Activated B cell treated with CpG ODN at 0.5 μM for 24 hours (primary cell): ENCODE measurements around the gene IFIT1B. TPM values are rescaled to one million over a fixed set of nuclear protein-coding genes. Genes with fewer than 3 reads are reported as not detected.
A peak's percentile ranks its signal among the peaks of the same experiment; 100 is the strongest.
"Not testable (repeated sequence)": the region's sequence is repeated elsewhere in the genome, so short reads cannot be mapped to it uniquely, and the experiment has no call there.

Source experiments
- ATAC-seq: fragments of 200-7000 bp; cut with Tn5 transposase; one replicate; pipeline ENCODE4 v1.10.0; 2021; ENCODE audit warnings: low read depth, mild to moderate bottlenecking, moderate library complexity
- CTCF ChIA-PET: fragments of 350-600 bp; sonication (Branson Sonifier 250); formaldehyde crosslinking; loops from one replicate; lab custom pipeline; 2021; ENCODE audit warnings: antibody characterized with exemption; lab: Charles Lee
- POLR2A ChIA-PET: fragments of 350-600 bp; sonication (Branson Sonifier 250); formaldehyde crosslinking; loops from one replicate; lab custom pipeline; 2021; ENCODE audit warnings: antibody characterized with exemption; lab: Charles Lee
- DNase-seq: peaks from one replicate; pipeline ENCODE4 v3.0.0; 2022
- H3K27ac Mint-ChIP-seq: one replicate; pipeline ENCODE4 v1.8.0; 2020; ENCODE audit warnings: mixed read lengths
- H3K27me3 Mint-ChIP-seq: one replicate; pipeline ENCODE4 v1.8.0; 2021; ENCODE audit warnings: mixed read lengths
- H3K36me3 Mint-ChIP-seq: one replicate; pipeline ENCODE4 v1.8.0; 2021; ENCODE audit warnings: low read depth, mixed read lengths
- H3K4me1 Mint-ChIP-seq: one replicate; pipeline ENCODE4 v1.8.0; 2021; ENCODE audit warnings: mixed read lengths
- H3K4me3 Mint-ChIP-seq: one replicate; pipeline ENCODE4 v1.8.0; 2020; ENCODE audit warnings: mild to moderate bottlenecking, mixed read lengths
- H3K9me3 Mint-ChIP-seq: one replicate; pipeline ENCODE4 v1.8.0; 2020; ENCODE audit warnings: mixed read lengths
- intact Hi-C: fragments of 100-400 bp; cut with micrococcal nuclease; formaldehyde crosslinking; loops from one replicate; pipeline ENCODE4 v1.15.1; 2024
- total RNA-seq: library from RNA; stranded (reverse); gene quantifications from 2 replicates; pipeline ENCODE4 v1.2.3, GENCODE V29; 2022
- TF ChIP-seq, protein P1 (sequence below): fragments of 200-600 bp; IDR thresholded peaks from one replicate; pipeline ENCODE4 v1.8.0; 2022; ENCODE audit warnings: antibody characterized with exemption, mild to moderate bottlenecking

Gene IFIT1B
- total RNA-seq, 1 donor from 2014 or later, result not detected

DNA sequence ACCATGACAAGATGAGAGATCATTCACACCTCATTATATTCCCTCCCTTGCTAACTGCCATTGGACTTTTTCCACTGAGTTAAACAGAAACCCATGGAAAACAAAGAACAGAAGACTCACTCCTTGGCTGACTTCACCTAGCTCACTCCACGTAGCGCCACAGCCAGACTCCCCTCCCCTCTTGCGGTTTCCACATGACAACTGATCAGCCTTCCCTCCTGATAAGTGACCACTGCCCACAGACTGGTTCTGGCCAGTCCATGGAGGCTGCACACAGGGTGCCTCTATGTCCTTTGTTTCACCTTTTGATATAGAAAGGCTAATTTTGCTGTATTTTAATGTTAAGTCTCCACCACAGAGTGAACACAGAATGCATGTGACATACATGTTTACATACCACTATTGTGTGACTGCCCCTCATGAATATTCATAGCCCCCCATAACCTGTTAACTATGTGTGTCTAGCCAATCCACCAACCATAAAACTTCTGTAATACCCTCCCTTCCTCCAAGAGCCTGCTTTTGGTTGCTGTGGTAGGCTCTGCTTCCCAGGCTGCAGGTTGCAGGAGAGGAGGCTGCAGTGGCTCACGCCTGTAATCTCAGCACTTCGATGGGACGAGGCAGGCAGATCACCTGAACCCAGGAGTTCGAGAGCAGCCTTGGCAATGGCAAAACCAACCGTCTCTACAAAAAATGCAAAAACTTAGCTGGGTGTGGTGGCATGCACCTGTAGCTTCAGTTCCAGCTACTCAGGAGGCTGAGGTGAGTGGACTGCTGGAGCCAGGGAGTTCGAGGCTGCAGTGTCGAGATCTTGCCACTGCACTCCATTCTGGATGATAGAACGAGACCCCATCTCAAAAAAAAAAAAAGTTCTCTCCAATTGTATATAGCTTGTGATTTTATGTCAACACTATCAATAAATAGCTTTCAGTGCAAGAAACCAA lies 26.5 kb downstream of the IFIT1B start:
- H3K36me3 Mint-ChIP-seq, result peaks cover 16% of the 10 kb centered on the region
- intact Hi-C loops, result no loop called here
- no peak overlapping the region for H3K27ac Mint-ChIP-seq
- DNase-seq (no peak), ATAC-seq (no peak)
- H3K27me3 Mint-ChIP-seq, result no peaks in the 10 kb centered on the region
- ChIA-PET POLR2A (no interaction called here), CTCF (no interaction called here)
- H3K4me1 Mint-ChIP-seq, result no peaks in the 10 kb centered on the region
- no peak overlapping the region for H3K4me3 Mint-ChIP-seq
- TF ChIP-seq, protein P1, sequence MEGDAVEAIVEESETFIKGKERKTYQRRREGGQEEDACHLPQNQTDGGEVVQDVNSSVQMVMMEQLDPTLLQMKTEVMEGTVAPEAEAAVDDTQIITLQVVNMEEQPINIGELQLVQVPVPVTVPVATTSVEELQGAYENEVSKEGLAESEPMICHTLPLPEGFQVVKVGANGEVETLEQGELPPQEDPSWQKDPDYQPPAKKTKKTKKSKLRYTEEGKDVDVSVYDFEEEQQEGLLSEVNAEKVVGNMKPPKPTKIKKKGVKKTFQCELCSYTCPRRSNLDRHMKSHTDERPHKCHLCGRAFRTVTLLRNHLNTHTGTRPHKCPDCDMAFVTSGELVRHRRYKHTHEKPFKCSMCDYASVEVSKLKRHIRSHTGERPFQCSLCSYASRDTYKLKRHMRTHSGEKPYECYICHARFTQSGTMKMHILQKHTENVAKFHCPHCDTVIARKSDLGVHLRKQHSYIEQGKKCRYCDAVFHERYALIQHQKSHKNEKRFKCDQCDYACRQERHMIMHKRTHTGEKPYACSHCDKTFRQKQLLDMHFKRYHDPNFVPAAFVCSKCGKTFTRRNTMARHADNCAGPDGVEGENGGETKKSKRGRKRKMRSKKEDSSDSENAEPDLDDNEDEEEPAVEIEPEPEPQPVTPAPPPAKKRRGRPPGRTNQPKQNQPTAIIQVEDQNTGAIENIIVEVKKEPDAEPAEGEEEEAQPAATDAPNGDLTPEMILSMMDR, result no peak
- no peaks in the 10 kb centered on the region for H3K9me3 Mint-ChIP-seq

DNA sequence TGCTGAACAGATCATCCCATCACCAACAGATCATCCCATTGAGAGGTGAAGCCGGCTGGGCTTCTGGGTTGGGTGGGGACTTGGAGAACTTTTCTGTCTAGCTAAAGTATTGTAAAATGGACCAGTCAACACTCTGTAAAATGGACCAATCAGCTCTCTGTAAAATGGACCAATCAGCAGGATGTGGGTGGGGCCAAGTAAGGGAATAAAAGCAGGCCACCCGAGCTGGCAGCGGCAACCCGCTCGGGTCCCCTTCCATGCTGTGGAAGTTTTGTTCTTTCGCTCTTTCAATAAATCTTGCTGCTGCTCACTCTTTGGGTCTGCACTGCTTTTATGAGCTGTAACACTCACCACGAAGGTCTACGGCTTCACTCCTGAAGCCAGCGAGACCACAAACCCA lies 28.3 kb downstream of the IFIT1B start:
- ATAC-seq, H3K4me3 Mint-ChIP-seq, H3K9me3 Mint-ChIP-seq, intact Hi-C loops, CTCF ChIA-PET, POLR2A ChIA-PET, DNase-seq, H3K4me1 Mint-ChIP-seq, H3K27me3 Mint-ChIP-seq, H3K27ac Mint-ChIP-seq: not testable (repeated sequence)
- H3K36me3 Mint-ChIP-seq, result peaks cover 12% of the 10 kb centered on the region

DNA sequence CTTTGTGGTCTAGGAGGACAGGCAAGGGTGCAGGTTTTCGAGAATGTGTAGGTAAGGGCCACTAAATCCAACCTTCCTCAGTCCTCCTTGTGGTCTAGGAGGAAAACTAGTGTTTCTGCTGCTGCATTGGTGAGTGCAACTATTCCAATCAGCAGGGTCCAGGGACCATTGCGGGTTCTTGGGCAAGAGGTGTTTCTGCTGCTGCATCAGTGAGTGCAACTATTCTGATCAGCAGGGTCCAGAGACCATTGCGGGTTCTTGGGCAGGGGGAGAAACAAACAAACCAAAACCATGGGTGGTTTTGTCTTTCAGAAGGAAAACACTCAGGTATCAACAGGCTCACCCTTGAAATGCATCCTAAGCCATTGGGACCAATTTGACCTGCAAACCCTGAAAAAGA lies 29.9 kb downstream of the IFIT1B start:
- H3K27ac Mint-ChIP-seq, H3K27me3 Mint-ChIP-seq, ATAC-seq, DNase-seq, POLR2A ChIA-PET, CTCF ChIA-PET, intact Hi-C loops, H3K4me1 Mint-ChIP-seq, H3K9me3 Mint-ChIP-seq, H3K4me3 Mint-ChIP-seq: not testable (repeated sequence)
- peaks cover 11% of the 10 kb centered on the region for H3K36me3 Mint-ChIP-seq

DNA sequence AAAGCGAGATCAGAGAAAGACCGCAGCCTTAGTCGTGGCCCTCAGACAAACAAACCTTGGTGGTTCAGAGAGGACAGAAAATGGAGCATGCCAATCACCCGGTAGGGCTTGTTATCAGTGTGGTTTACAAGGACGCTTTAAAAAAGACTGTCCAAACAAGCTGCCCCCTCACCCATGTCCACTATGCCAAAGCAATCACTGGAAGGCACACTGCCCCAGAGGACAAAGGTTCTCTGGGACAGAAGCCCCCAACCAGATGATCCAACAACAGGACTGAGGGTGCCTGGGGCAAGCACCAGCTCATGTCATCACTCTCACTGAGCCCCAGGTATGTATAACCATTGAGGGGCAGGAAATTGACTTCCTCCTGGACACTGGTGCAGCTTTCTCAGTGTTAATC lies 31.4 kb downstream of the IFIT1B start:
- POLR2A ChIA-PET, intact Hi-C loops: not testable (repeated sequence)

DNA sequence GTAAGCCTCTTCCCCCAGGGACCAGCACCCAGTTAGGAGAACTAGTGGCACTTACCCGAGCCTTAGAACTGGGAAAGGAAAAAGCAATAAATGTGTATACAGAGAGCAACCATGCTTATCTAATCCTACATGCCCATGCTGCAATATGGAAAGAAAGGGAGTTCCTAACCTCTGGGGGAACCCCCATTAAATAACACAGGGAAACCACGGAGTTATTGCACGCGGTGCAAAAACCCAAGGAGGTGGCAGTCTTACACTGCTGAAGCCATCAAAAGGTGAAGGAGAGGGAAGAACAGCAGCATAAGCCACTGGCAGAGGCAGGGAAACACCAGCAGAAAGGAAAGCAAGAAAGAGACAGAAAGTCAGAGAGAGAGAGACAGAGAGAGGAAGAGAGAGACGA lies 32.7 kb downstream of the IFIT1B start:
- DNase-seq, H3K4me3 Mint-ChIP-seq, ATAC-seq, H3K27me3 Mint-ChIP-seq, POLR2A ChIA-PET, H3K27ac Mint-ChIP-seq, CTCF ChIA-PET, H3K9me3 Mint-ChIP-seq, H3K36me3 Mint-ChIP-seq: not testable (repeated sequence)
- H3K4me1 Mint-ChIP-seq, result peaks cover 17% of the 10 kb centered on the region
- intact Hi-C loops, result loop anchor here (10.0 kb wide), 1 partner anchor 634 kb away; no protein-coding TSS in a partner anchor

More for the DNA sequence above, 31.4 kb downstream of the IFIT1B start:
- H3K27me3 Mint-ChIP-seq, CTCF ChIA-PET, H3K4me3 Mint-ChIP-seq, DNase-seq, H3K36me3 Mint-ChIP-seq, H3K9me3 Mint-ChIP-seq, ATAC-seq, H3K27ac Mint-ChIP-seq: not testable (repeated sequence)
- H3K4me1 Mint-ChIP-seq, result peaks cover 12% of the 10 kb centered on the region

DNA sequence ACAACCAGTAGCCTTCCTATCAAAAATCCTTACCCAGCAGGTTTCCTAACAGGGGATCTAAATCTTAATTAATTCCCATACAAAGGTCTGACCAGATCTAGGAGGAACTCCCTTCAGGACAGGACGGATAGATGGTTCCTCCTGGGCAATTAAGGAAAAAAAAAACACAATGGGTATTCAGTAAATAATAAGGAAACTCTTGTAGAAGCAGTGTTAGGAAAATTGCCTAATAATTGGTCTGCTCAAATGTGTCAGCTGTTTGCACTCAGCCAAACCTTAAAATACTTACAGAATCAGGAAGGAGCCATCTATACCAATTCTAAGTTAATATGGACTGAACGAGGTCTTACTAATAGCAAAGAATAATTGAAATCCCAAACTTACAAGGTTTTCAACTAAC lies 33.3 kb downstream of the IFIT1B start:
- H3K9me3 Mint-ChIP-seq, CTCF ChIA-PET, DNase-seq, H3K27me3 Mint-ChIP-seq, ATAC-seq, POLR2A ChIA-PET, H3K27ac Mint-ChIP-seq, H3K4me3 Mint-ChIP-seq: not testable (repeated sequence)
- peaks cover 23% of the 10 kb centered on the region for H3K4me1 Mint-ChIP-seq
- H3K36me3 Mint-ChIP-seq, result peaks cover 12% of the 10 kb centered on the region
- intact Hi-C loops, result loop anchor here (10.0 kb wide), 1 partner anchor 634 kb away; no protein-coding TSS in a partner anchor

DNA sequence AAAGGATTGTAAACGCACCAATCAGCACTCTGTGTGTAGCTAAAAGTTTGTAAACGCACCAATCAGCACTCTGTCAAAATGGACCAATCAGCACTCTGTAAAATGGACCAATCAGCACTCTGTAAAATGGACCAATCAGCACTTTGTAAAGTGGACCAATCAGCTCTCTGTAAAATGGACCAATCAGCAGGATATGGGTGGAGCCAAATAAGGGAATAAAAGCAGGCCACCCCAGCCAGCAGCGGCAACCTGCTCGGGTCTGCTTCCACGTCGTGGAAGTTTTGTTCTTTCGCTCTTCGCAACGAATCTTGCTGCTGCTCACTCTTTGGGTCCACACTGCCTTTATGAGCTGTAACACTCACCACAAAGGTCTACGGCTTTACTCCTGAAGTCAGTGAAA lies 34.4 kb downstream of the IFIT1B start:
- DNase-seq, H3K27me3 Mint-ChIP-seq, H3K9me3 Mint-ChIP-seq, ATAC-seq, CTCF ChIA-PET, POLR2A ChIA-PET: not testable (repeated sequence)
- peaks cover 15% of the 10 kb centered on the region for H3K36me3 Mint-ChIP-seq
- peak overlapping the region; percentile 27 for H3K27ac Mint-ChIP-seq
- intact Hi-C loops, result loop anchor here (10.0 kb wide), 1 partner anchor 633 kb away; no protein-coding TSS in a partner anchor
- peaks cover 32% of the 10 kb centered on the region for H3K4me1 Mint-ChIP-seq
- H3K4me3 Mint-ChIP-seq, result peak overlapping the region; percentile 20
